GM19351 (cell line): ENCODE data around the gene SNUPN.

Experiments used
- ATAC-seq: cut with Tn5 transposase; IDR thresholded peaks from one replicate; pipeline ENCODE4 v1.9.1; 2021; ENCODE audit warnings: mild to moderate bottlenecking, moderate library complexity; ENCODE audit not compliant: unreplicated experiment

Gene SNUPN

GRCh38 chr15:75625542-75626347 is at the start of gene SNUPN:
Gene SNUPN, minus strand, starts transcription at chr15:75625725. Its CDS starts 4,674 bp downstream, at chr15:75621051.
- peak; percentile 76 for ATAC-seq

- no peak for ATAC-seq
Measured at GRCh38 chr15:75674366-75674765, 48.8 kb upstream of the SNUPN start.

- no peak for ATAC-seq
Measured at GRCh38 chr15:75673426-75674235, 48.1 kb upstream of the SNUPN start.

GRCh38 chr15:75672646-75673425 is 47.3 kb upstream of the SNUPN start:
- no peak for ATAC-seq

- ATAC-seq: no peak
Measured at GRCh38 chr15:75671730-75672602, 46.4 kb upstream of the SNUPN start.

GRCh38 chr15:75669879-75670212 is 44.3 kb upstream of the SNUPN start:
- ATAC-seq: no peak

GRCh38 chr15:75669191-75669878 is 43.8 kb upstream of the SNUPN start:
- no peak for ATAC-seq

- no peak for ATAC-seq
Measured at GRCh38 chr15:75666823-75667501, 41.4 kb upstream of the SNUPN start.

GRCh38 chr15:75663931-75664421 is 38.5 kb upstream of the SNUPN start:
- ATAC-seq: no peak

- no peak for ATAC-seq
Measured at GRCh38 chr15:75662823-75663519, 37.4 kb upstream of the SNUPN start.

- no peak for ATAC-seq
Measured at GRCh38 chr15:75661756-75662140, 36.2 kb upstream of the SNUPN start.

- ATAC-seq: no peak
Measured at GRCh38 chr15:75661100-75661755, 35.7 kb upstream of the SNUPN start.

GRCh38 chr15:75659928-75660645 is 34.6 kb upstream of the SNUPN start:
- ATAC-seq: no peak

- no peak for ATAC-seq
Measured at GRCh38 chr15:75659141-75659771, 33.7 kb upstream of the SNUPN start.

- no peak for ATAC-seq
Measured at GRCh38 chr15:75656813-75657212, 31.3 kb upstream of the SNUPN start.

GRCh38 chr15:75656331-75656730 is 30.8 kb upstream of the SNUPN start:
- no peak for ATAC-seq

GRCh38 chr15:75655931-75656330 is 30.4 kb upstream of the SNUPN start:
- ATAC-seq: no peak
